Measurements from ENCODE around the gene PCTP.

The PCTP gene

DNA sequence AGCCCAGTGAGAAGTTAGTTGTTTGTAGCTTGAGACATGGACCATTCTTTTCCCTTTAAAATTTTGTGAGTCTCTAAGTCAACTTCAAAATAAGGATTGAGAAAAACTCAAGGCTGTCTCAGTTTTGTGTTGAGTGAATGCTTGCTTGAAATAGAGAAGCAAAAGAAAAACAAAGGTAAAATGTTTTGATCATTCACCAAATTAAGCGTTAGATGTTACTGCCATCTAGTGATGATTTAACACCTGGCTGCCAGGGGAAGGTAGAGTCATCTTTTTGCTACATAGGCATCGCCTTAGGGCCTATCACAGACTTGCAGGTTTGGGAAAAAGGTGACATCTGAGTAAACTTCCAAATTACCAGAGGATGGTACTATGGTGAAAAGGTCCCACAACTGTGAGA lies 74.4 kb downstream of the PCTP start:
- TF ChIP-seq, protein P1, sequence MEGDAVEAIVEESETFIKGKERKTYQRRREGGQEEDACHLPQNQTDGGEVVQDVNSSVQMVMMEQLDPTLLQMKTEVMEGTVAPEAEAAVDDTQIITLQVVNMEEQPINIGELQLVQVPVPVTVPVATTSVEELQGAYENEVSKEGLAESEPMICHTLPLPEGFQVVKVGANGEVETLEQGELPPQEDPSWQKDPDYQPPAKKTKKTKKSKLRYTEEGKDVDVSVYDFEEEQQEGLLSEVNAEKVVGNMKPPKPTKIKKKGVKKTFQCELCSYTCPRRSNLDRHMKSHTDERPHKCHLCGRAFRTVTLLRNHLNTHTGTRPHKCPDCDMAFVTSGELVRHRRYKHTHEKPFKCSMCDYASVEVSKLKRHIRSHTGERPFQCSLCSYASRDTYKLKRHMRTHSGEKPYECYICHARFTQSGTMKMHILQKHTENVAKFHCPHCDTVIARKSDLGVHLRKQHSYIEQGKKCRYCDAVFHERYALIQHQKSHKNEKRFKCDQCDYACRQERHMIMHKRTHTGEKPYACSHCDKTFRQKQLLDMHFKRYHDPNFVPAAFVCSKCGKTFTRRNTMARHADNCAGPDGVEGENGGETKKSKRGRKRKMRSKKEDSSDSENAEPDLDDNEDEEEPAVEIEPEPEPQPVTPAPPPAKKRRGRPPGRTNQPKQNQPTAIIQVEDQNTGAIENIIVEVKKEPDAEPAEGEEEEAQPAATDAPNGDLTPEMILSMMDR (IDR thresholded peaks at IDR 0.05), result peak; percentile 68

Measured in LNCAP (cell line).